HepG2 (cell line): ENCODE results near the gene EIF5. TPM values are rescaled to one million over a fixed set of nuclear protein-coding genes. Genes with fewer than 3 reads are reported as not detected.

Experiments
- HNF4G ChIP-seq, 2 experiments: sonication (generic) in 1 of 2; formaldehyde crosslinking in 1 of 2; IDR thresholded peaks; 2 replicates each; pipeline versions ENCODE4 v1.4.0 to v1.6.1; 2011 to 2020; ENCODE audit warnings: borderline replicate concordance in 2 of 2, low read depth in 2 of 2, mild to moderate bottlenecking in 2 of 2, low read length in 1 of 2, missing genetic modification reagents in 1 of 2, moderate library complexity in 1 of 2
- POLR2AphosphoS2 ChIP-seq: IDR thresholded peaks from 2 replicates; pipeline ENCODE4 v1.6.1; 2011; ENCODE audit warnings: low read depth, low read length, improper control_type of control experiment
- SAP130 ChIP-seq: IDR thresholded peaks from 2 replicates; pipeline ENCODE4 v1.6.1; 2016; ENCODE audit warnings: low read depth
- ZC3H13 ChIP-seq: sonication (generic); formaldehyde crosslinking; IDR thresholded peaks from 2 replicates; pipeline ENCODE4 v1.8.1; 2023; ENCODE audit warnings: mild to moderate bottlenecking, missing genetic modification reagents, moderate library complexity
- ZFP36L1 ChIP-seq: sonication (generic); formaldehyde crosslinking; IDR thresholded peaks from 2 replicates; pipeline ENCODE4 v1.8.0; 2022; ENCODE audit warnings: mild to moderate bottlenecking, missing genetic modification reagents, moderate library complexity
- ZNF484 ChIP-seq: sonication (generic); formaldehyde crosslinking; IDR thresholded peaks from 2 replicates; pipeline ENCODE4 v1.5.1; 2020; ENCODE audit warnings: mild to moderate bottlenecking, low read depth, missing genetic modification reagents, borderline replicate concordance
- ZNF672 ChIP-seq: sonication (generic); formaldehyde crosslinking; IDR thresholded peaks from 2 replicates; pipeline ENCODE4 v1.8.1; 2022; ENCODE audit warnings: missing genetic modification reagents
- ZNF772 ChIP-seq: sonication (generic); formaldehyde crosslinking; IDR thresholded peaks from 2 replicates; pipeline ENCODE4 v1.5.0; 2020; ENCODE audit warnings: mild to moderate bottlenecking, missing genetic modification reagents
- ZSCAN21 ChIP-seq: sonication (generic); formaldehyde crosslinking; IDR thresholded peaks from 2 replicates; pipeline ENCODE4 v1.8.0; 2022; ENCODE audit warnings: mild to moderate bottlenecking, missing genetic modification reagents, moderate library complexity, borderline replicate concordance
- polyA plus RNA-seq, 8 experiments: library from polyadenylated mRNA; depleted of rRNA in 3 of 8; stranded (reverse) in 7 of 8; unstranded in 1 of 8; fragments of >200 nt; fragmentation: Illumina TruSeq in 4 of 8; extraction: Trizol in 4 of 8; gene quantifications; 2 replicates each; pipeline versions ENCODE4 v1.2.1 to v1.2.3, GENCODE V29; 2011 to 2016; ENCODE audit warnings: low read depth in 4 of 8, missing spikeins in 1 of 8, mixed read lengths in 1 of 8; ENCODE audit not compliant: insufficient read depth in 1 of 8
- total RNA-seq, 5 experiments: library from RNA; depleted of rRNA; stranded (reverse); fragments of >200 nt; fragmentation: Illumina TruSeq; extraction: Trizol; gene quantifications; 2 replicates each; pipeline ENCODE4 v1.2.3, GENCODE V29; 2016; ENCODE audit warnings: low read depth in 1 of 5
- TF ChIP-seq, protein P1 (sequence below), 2 experiments: fragments of 450-650 bp in 1 of 2; sonication (generic) in 1 of 2; formaldehyde crosslinking in 1 of 2; IDR thresholded peaks; 2 replicates each; pipeline versions ENCODE4 v1.6.1 to v1.8.0; 2016 to 2022; ENCODE audit warnings: antibody characterized with exemption in 1 of 2, mild to moderate bottlenecking in 1 of 2, missing genetic modification reagents in 1 of 2
- TF ChIP-seq, protein P2 (sequence below): IDR thresholded peaks from 2 replicates; pipeline ENCODE4 v1.6.1; 2016; ENCODE audit warnings: low read depth, missing genetic modification reagents, missing compliant biosample characterization

The EIF5 gene
- total and polyA plus RNA-seq, 2 of the 13 experiments (the other 11 are each of a cell fraction or from before 2014, with no cell fraction given), result 189 to 281 TPM

DNA sequence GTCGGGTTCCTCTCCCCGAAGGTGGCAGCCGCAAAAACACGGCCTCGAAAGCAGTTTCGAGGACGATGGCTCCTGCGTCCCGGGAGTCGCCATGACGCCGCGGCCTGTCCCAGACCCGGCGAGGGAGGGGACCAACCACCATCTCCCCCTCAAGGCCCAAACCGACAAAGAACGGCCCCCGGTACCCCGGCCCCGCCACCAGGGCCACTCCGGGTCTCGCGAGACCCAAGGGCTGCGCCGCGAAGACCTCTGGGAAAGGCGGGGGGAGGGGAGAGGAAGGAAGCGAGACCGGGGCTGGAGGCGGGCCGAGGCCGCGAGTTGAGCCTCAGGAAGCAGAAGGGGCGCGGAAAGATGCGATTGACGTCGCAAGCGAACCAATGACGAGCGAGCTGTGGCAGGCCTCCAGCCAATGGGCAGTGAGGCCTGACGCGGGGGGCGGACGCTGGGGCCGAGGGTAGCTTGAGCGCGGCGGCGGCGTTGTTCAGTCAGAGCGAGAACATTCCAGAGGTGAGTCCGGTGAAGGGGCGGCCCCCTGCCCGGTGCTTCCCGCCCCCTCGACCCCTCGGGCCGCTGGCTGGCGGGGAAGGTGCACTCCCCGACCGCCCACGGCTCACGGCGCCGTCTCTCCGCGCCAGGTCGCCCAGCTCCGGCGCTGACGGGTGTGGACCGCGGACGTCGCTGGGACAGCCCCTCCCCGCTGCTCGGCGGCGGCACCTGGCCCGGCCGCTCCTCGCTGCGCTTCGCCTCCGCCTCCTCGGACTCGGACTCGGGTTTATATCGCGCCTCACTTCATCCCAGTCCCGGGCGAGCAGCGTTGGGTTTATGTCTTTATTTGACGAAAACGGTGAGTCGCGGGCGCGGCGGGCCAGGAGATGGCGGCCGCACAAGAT lies at the start of gene EIF5 (continued):
- TF ChIP-seq, protein P1, sequence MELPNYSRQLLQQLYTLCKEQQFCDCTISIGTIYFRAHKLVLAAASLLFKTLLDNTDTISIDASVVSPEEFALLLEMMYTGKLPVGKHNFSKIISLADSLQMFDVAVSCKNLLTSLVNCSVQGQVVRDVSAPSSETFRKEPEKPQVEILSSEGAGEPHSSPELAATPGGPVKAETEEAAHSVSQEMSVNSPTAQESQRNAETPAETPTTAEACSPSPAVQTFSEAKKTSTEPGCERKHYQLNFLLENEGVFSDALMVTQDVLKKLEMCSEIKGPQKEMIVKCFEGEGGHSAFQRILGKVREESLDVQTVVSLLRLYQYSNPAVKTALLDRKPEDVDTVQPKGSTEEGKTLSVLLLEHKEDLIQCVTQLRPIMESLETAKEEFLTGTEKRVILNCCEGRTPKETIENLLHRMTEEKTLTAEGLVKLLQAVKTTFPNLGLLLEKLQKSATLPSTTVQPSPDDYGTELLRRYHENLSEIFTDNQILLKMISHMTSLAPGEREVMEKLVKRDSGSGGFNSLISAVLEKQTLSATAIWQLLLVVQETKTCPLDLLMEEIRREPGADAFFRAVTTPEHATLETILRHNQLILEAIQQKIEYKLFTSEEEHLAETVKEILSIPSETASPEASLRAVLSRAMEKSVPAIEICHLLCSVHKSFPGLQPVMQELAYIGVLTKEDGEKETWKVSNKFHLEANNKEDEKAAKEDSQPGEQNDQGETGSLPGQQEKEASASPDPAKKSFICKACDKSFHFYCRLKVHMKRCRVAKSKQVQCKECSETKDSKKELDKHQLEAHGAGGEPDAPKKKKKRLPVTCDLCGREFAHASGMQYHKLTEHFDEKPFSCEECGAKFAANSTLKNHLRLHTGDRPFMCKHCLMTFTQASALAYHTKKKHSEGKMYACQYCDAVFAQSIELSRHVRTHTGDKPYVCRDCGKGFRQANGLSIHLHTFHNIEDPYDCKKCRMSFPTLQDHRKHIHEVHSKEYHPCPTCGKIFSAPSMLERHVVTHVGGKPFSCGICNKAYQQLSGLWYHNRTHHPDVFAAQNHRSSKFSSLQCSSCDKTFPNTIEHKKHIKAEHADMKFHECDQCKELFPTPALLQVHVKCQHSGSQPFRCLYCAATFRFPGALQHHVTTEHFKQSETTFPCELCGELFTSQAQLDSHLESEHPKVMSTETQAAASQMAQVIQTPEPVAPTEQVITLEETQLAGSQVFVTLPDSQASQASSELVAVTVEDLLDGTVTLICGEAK (IDR thresholded peaks at IDR 0.05), result no peak
- TF ChIP-seq, protein P1 (CRISPR knock-in tag; IDR thresholded peaks at IDR 0.05), result peak; percentile 73
- no peak; the same call in none of the 2 replicates for TF ChIP-seq ZSCAN21 (CRISPR knock-in tag)
- TF ChIP-seq ZNF484, result no peak
- no peak for TF ChIP-seq ZNF672
- no peak for TF ChIP-seq ZC3H13 (CRISPR knock-in tag)
- TF ChIP-seq POLR2AphosphoS2, result peak; percentile 55; the same call in 1 of the 2 replicates
- TF ChIP-seq ZFP36L1 (CRISPR knock-in tag), result 0 out of 2 replicates have a peak, but pooled peaks have one; percentile 9
- TF ChIP-seq HNF4G (IDR thresholded peaks at IDR 0.05; ENCODE audit: borderline replicate concordance, low read depth, low read length), result no peak
- peak; percentile 36; the same call in 1 of the 2 replicates for TF ChIP-seq HNF4G (CRISPR knock-in tag; IDR thresholded peaks at IDR 0.05; ENCODE audit: borderline replicate concordance, low read depth)
- TF ChIP-seq, protein P2, sequence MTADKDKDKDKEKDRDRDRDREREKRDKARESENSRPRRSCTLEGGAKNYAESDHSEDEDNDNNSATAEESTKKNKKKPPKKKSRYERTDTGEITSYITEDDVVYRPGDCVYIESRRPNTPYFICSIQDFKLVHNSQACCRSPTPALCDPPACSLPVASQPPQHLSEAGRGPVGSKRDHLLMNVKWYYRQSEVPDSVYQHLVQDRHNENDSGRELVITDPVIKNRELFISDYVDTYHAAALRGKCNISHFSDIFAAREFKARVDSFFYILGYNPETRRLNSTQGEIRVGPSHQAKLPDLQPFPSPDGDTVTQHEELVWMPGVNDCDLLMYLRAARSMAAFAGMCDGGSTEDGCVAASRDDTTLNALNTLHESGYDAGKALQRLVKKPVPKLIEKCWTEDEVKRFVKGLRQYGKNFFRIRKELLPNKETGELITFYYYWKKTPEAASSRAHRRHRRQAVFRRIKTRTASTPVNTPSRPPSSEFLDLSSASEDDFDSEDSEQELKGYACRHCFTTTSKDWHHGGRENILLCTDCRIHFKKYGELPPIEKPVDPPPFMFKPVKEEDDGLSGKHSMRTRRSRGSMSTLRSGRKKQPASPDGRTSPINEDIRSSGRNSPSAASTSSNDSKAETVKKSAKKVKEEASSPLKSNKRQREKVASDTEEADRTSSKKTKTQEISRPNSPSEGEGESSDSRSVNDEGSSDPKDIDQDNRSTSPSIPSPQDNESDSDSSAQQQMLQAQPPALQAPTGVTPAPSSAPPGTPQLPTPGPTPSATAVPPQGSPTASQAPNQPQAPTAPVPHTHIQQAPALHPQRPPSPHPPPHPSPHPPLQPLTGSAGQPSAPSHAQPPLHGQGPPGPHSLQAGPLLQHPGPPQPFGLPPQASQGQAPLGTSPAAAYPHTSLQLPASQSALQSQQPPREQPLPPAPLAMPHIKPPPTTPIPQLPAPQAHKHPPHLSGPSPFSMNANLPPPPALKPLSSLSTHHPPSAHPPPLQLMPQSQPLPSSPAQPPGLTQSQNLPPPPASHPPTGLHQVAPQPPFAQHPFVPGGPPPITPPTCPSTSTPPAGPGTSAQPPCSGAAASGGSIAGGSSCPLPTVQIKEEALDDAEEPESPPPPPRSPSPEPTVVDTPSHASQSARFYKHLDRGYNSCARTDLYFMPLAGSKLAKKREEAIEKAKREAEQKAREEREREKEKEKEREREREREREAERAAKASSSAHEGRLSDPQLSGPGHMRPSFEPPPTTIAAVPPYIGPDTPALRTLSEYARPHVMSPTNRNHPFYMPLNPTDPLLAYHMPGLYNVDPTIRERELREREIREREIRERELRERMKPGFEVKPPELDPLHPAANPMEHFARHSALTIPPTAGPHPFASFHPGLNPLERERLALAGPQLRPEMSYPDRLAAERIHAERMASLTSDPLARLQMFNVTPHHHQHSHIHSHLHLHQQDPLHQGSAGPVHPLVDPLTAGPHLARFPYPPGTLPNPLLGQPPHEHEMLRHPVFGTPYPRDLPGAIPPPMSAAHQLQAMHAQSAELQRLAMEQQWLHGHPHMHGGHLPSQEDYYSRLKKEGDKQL (CRISPR knock-in tag), result no peak
- peak; percentile 63 for TF ChIP-seq SAP130 (CRISPR knock-in tag)
- peak; percentile 70; the same call in 1 of the 2 replicates for TF ChIP-seq ZNF772 (CRISPR knock-in tag)
